Measurements from ENCODE around the gene RBPJL. TPM values are rescaled to one million over a fixed set of nuclear protein-coding genes. Genes with fewer than 3 reads are reported as not detected.

RBPJL gene
- total RNA-seq, 2 donors from 2014 or later = not detected

- Mint-ChIP-seq H3K9me3 (no peaks in the 10 kb centered on the region), H3K36me3 (ENCODE audit: insufficient read depth in 2 of 2) (peaks cover 0 to 2% of the 10 kb centered on the region in 2 donors), H3K27me3 (ENCODE audit: low read depth) (peaks cover 52% of the 10 kb centered on the region), H3K4me3 (peak overlapping the region; percentile 27 to 58), H3K4me1 (ENCODE audit: low read depth) (peaks cover 38% of the 10 kb centered on the region), H3K27ac (peak overlapping the region; percentile 33)
- ATAC-seq (replicated peaks in 1 of 2) (no peak), DNase-seq (no peak)
Measured at GRCh38 chr20:45315672-45316071, 9.0 kb downstream of the RBPJL start.

GRCh38 chr20:45316150-45317080 is 9.8 kb downstream of the RBPJL start:
- Mint-ChIP-seq H3K27ac (no peak overlapping the region), H3K36me3 (ENCODE audit: insufficient read depth in 2 of 2) (no peaks in the 10 kb centered on the region), H3K4me1 (ENCODE audit: low read depth) (peaks cover 39% of the 10 kb centered on the region), H3K27me3 (ENCODE audit: low read depth) (peaks cover 44% of the 10 kb centered on the region), H3K9me3 (no peaks in the 10 kb centered on the region), H3K4me3 (peak overlapping the region in 1 of 2 donors; percentile 84)
- ATAC-seq (replicated peaks in 1 of 2) = no peak
- DNase-seq = no peak

- peaks cover 42% of the 10 kb centered on the region for H3K4me1 Mint-ChIP-seq (ENCODE audit: low read depth)
Measured at GRCh38 chr20:45317826-45318225, 11.2 kb downstream of the RBPJL start.

GRCh38 chr20:45318386-45318939 is 11.8 kb downstream of the RBPJL start:
- Mint-ChIP-seq H3K36me3 (ENCODE audit: insufficient read depth in 2 of 2) (no peaks in the 10 kb centered on the region), H3K27me3 (ENCODE audit: low read depth) (peaks cover 38% of the 10 kb centered on the region), H3K4me1 (ENCODE audit: low read depth) (peaks cover 42% of the 10 kb centered on the region), H3K9me3 (no peaks in the 10 kb centered on the region), H3K27ac (peak overlapping the region; percentile 88), H3K4me3 (peak overlapping the region; percentile 82 to 84)
- ATAC-seq (replicated peaks in 1 of 2) = peak; percentile 28 to 47
- peak; percentile 28 to 34 for DNase-seq

More at GRCh38 chr20:45317826-45318225, 11.2 kb downstream of the RBPJL start:
- ATAC-seq (replicated peaks in 1 of 2) (no peak), DNase-seq (no peak)
- Mint-ChIP-seq H3K9me3 (no peaks in the 10 kb centered on the region), H3K27me3 (ENCODE audit: low read depth) (peaks cover 41% of the 10 kb centered on the region), H3K36me3 (ENCODE audit: insufficient read depth in 2 of 2) (no peaks in the 10 kb centered on the region), H3K4me3 (peak overlapping the region; percentile 82 to 84), H3K27ac (peak overlapping the region; percentile 88)

GRCh38 chr20:45318948-45319347 is 12.3 kb downstream of the RBPJL start:
- H3K27ac Mint-ChIP-seq = peak overlapping the region; percentile 88
- peaks cover 42% of the 10 kb centered on the region for H3K4me1 Mint-ChIP-seq (ENCODE audit: low read depth)
- peaks cover 33% of the 10 kb centered on the region for H3K27me3 Mint-ChIP-seq (ENCODE audit: low read depth)
- ATAC-seq (replicated peaks in 1 of 2) (peak; percentile 45 to 50), DNase-seq (peak in 1 of 2 donors; percentile 23)
- H3K4me3 Mint-ChIP-seq = peak overlapping the region; percentile 82 to 84
- H3K9me3 Mint-ChIP-seq = no peaks in the 10 kb centered on the region
- no peaks in the 10 kb centered on the region for H3K36me3 Mint-ChIP-seq (ENCODE audit: insufficient read depth in 2 of 2)

GRCh38 chr20:45320948-45321595 is 14.4 kb downstream of the RBPJL start:
- Mint-ChIP-seq H3K4me3 (peak overlapping the region in 1 of 2 donors; percentile 25), H3K4me1 (ENCODE audit: low read depth) (peaks cover 42% of the 10 kb centered on the region), H3K27me3 (ENCODE audit: low read depth) (peaks cover 12% of the 10 kb centered on the region), H3K36me3 (ENCODE audit: insufficient read depth in 2 of 2) (peaks cover 0 to 2% of the 10 kb centered on the region in 2 donors), H3K9me3 (no peaks in the 10 kb centered on the region), H3K27ac (no peak overlapping the region)
- DNase-seq (no peak), ATAC-seq (replicated peaks in 1 of 2) (peak in 1 of 2 donors; percentile 19)

GRCh38 chr20:45322952-45323383 is 16.3 kb downstream of the RBPJL start:
- no peaks in the 10 kb centered on the region for H3K27me3 Mint-ChIP-seq (ENCODE audit: low read depth)
- H3K27ac Mint-ChIP-seq = no peak overlapping the region
- H3K36me3 Mint-ChIP-seq (ENCODE audit: insufficient read depth in 2 of 2) = peaks cover 0 to 4% of the 10 kb centered on the region in 2 donors
- ATAC-seq (replicated peaks in 1 of 2) = no peak
- no peak overlapping the region for H3K4me3 Mint-ChIP-seq
- no peaks in the 10 kb centered on the region for H3K9me3 Mint-ChIP-seq
- H3K4me1 Mint-ChIP-seq (ENCODE audit: low read depth) = peaks cover 30% of the 10 kb centered on the region
- no peak for DNase-seq

GRCh38 chr20:45323731-45324130 is 17.1 kb downstream of the RBPJL start:
- ATAC-seq (replicated peaks in 1 of 2) = no peak
- H3K9me3 Mint-ChIP-seq = no peaks in the 10 kb centered on the region
- H3K27ac Mint-ChIP-seq = no peak overlapping the region
- peaks cover 23% of the 10 kb centered on the region for H3K4me1 Mint-ChIP-seq (ENCODE audit: low read depth)
- peaks cover 0 to 4% of the 10 kb centered on the region in 2 donors for H3K36me3 Mint-ChIP-seq (ENCODE audit: insufficient read depth in 2 of 2)
- no peaks in the 10 kb centered on the region for H3K27me3 Mint-ChIP-seq (ENCODE audit: low read depth)
- H3K4me3 Mint-ChIP-seq = no peak overlapping the region
- DNase-seq = no peak

GRCh38 chr20:45325371-45325770 is 18.7 kb downstream of the RBPJL start:
- no peak for ATAC-seq (replicated peaks in 1 of 2)
- no peak overlapping the region for H3K4me3 Mint-ChIP-seq
- H3K27ac Mint-ChIP-seq = no peak overlapping the region
- no peak for DNase-seq
- no peaks in the 10 kb centered on the region for H3K9me3 Mint-ChIP-seq
- peaks cover 0 to 7% of the 10 kb centered on the region in 2 donors for H3K36me3 Mint-ChIP-seq (ENCODE audit: insufficient read depth in 2 of 2)
- no peaks in the 10 kb centered on the region for H3K27me3 Mint-ChIP-seq (ENCODE audit: low read depth)
- peaks cover 11% of the 10 kb centered on the region for H3K4me1 Mint-ChIP-seq (ENCODE audit: low read depth)

- H3K36me3 Mint-ChIP-seq (ENCODE audit: insufficient read depth in 2 of 2) = peaks cover 0 to 7% of the 10 kb centered on the region in 2 donors
- DNase-seq = no peak
- H3K27me3 Mint-ChIP-seq (ENCODE audit: low read depth) = no peaks in the 10 kb centered on the region
- no peak overlapping the region for H3K27ac Mint-ChIP-seq
- no peak for ATAC-seq (replicated peaks in 1 of 2)
- no peaks in the 10 kb centered on the region for H3K9me3 Mint-ChIP-seq
- H3K4me3 Mint-ChIP-seq = no peak overlapping the region
- H3K4me1 Mint-ChIP-seq (ENCODE audit: low read depth) = no peaks in the 10 kb centered on the region
Measured at GRCh38 chr20:45328451-45328850, 21.8 kb downstream of the RBPJL start.

GRCh38 chr20:45329497-45330319 is 23.1 kb downstream of the RBPJL start:
- DNase-seq (no peak), ATAC-seq (replicated peaks in 1 of 2) (no peak)
- H3K36me3 Mint-ChIP-seq (ENCODE audit: insufficient read depth in 2 of 2) = peaks cover 0 to 7% of the 10 kb centered on the region in 2 donors
- no peaks in the 10 kb centered on the region for H3K4me1 Mint-ChIP-seq (ENCODE audit: low read depth)
- H3K4me3 Mint-ChIP-seq = no peak overlapping the region
- no peaks in the 10 kb centered on the region for H3K9me3 Mint-ChIP-seq
- H3K27ac Mint-ChIP-seq = no peak overlapping the region
- no peaks in the 10 kb centered on the region for H3K27me3 Mint-ChIP-seq (ENCODE audit: low read depth)

GRCh38 chr20:45330476-45330875 is 23.8 kb downstream of the RBPJL start:
- Mint-ChIP-seq H3K4me3 (no peak overlapping the region), H3K36me3 (ENCODE audit: insufficient read depth in 2 of 2) (peaks cover 0 to 8% of the 10 kb centered on the region in 2 donors), H3K4me1 (ENCODE audit: low read depth) (no peaks in the 10 kb centered on the region), H3K9me3 (no peaks in the 10 kb centered on the region), H3K27ac (no peak overlapping the region), H3K27me3 (ENCODE audit: low read depth) (no peaks in the 10 kb centered on the region)
- ATAC-seq (replicated peaks in 1 of 2) = no peak
- no peak for DNase-seq
